WTC11 (cell line): ENCODE data around the gene GNMT. TPM values are rescaled to one million over a fixed set of nuclear protein-coding genes. Genes with fewer than 3 reads are reported as not detected.

ENCODE experiments used
- ATAC-seq: fragments of 200-7000 bp; cut with Tn5 transposase; 2 replicates; pipeline ENCODE4 v1.10.0; 2021; ENCODE audit warnings: mild to moderate bottlenecking, moderate library complexity
- CTCF ChIA-PET: fragments of 300-600 bp; sonication (Branson Sonifier 250); formaldehyde crosslinking; loops from one replicate; lab custom pipeline; 2021; ENCODE audit warnings: antibody characterized with exemption; lab: Charles Lee
- POLR2A ChIA-PET: fragments of 350-600 bp; sonication (Branson Sonifier 250); formaldehyde crosslinking; loops from one replicate; lab custom pipeline; 2021; ENCODE audit warnings: antibody characterized with exemption; lab: Charles Lee
- DNase-seq: peaks from one replicate; pipeline ENCODE4 v3.0.0; 2021; ENCODE audit warnings: low spot score
- H3K27ac Mint-ChIP-seq: 2 replicates; pipeline ENCODE4 v1.8.0; 2021; ENCODE audit warnings: mixed read lengths
- H3K27me3 Mint-ChIP-seq: 2 replicates; pipeline ENCODE4 v1.8.0; 2021; ENCODE audit warnings: low read depth, mild to moderate bottlenecking, moderate library complexity, mixed read lengths
- H3K36me3 Mint-ChIP-seq: 2 replicates; pipeline ENCODE4 v1.8.0; 2021; ENCODE audit warnings: mixed read lengths
- H3K4me1 Mint-ChIP-seq: 2 replicates; pipeline ENCODE4 v1.8.0; 2022; ENCODE audit warnings: mixed read lengths
- H3K4me3 Mint-ChIP-seq: 2 replicates; pipeline ENCODE4 v1.8.0; 2021; ENCODE audit warnings: mild to moderate bottlenecking, moderate library complexity, mixed read lengths
- H3K9me3 Mint-ChIP-seq: 2 replicates; pipeline ENCODE4 v1.8.0; 2021; ENCODE audit warnings: mixed read lengths
- ARID4B ChIP-seq: sonication (generic); formaldehyde crosslinking; IDR thresholded peaks from 2 replicates; pipeline ENCODE4 v1.8.0; 2023; ENCODE audit warnings: missing genetic modification reagents, mild to moderate bottlenecking, borderline replicate concordance
- E2F5 ChIP-seq: sonication (generic); formaldehyde crosslinking; IDR thresholded peaks from 2 replicates; pipeline ENCODE4 v1.8.1; 2022; ENCODE audit warnings: mild to moderate bottlenecking, moderate library complexity, missing genetic modification reagents
- ESRRA ChIP-seq: sonication (generic); formaldehyde crosslinking; IDR thresholded peaks from 2 replicates; pipeline ENCODE4 v1.8.1; 2022; ENCODE audit warnings: mild to moderate bottlenecking, missing genetic modification reagents, borderline replicate concordance
- FOXP1 ChIP-seq: sonication (generic); formaldehyde crosslinking; IDR thresholded peaks from 2 replicates; pipeline ENCODE4 v1.8.0; 2022; ENCODE audit warnings: missing genetic modification reagents, mild to moderate bottlenecking, moderate library complexity, borderline replicate concordance
- JAZF1 ChIP-seq: fragments of 250-450 bp; sonication (Bioruptor Pico); IDR thresholded peaks from 2 replicates; pipeline ENCODE4 v1.9.0; 2021; ENCODE audit warnings: moderate library complexity, mild to moderate bottlenecking, inconsistent platforms
- KAT7 ChIP-seq: sonication (generic); formaldehyde crosslinking; IDR thresholded peaks from 2 replicates; pipeline ENCODE4 v1.8.1; 2023; ENCODE audit warnings: missing genetic modification reagents, mild to moderate bottlenecking, borderline replicate concordance
- ZNF263 ChIP-seq: sonication (generic); formaldehyde crosslinking; IDR thresholded peaks from 2 replicates; pipeline ENCODE4 v1.8.1; 2022; ENCODE audit warnings: low read depth, mild to moderate bottlenecking, moderate library complexity, missing genetic modification reagents
- total RNA-seq: library from RNA; stranded (reverse); gene quantifications from 3 replicates; pipeline ENCODE4 v1.2.3, GENCODE V29; 2021

The GNMT gene
- total RNA-seq, 1 experiment from 2014 or later = 2.0 TPM

GRCh38 chr6:43013097-43013842 lies 52.7 kb downstream of the GNMT start:
- peaks cover 54% of the 10 kb centered on the region for H3K36me3 Mint-ChIP-seq
- no peaks in the 10 kb centered on the region for H3K27me3 Mint-ChIP-seq
- peak overlapping the region; percentile 90 for H3K27ac Mint-ChIP-seq

More at GRCh38 chr6:43013097-43013842, 52.7 kb downstream of the GNMT start:
- POLR2A ChIA-PET = interaction anchor here (0.7 to 1.7 kb wide), 11 partner anchors 8 to 230 kb away, joined by 3 to 9 read pairs (median 5); partner anchors contain the start of genes CNPY3, KLC4, MRPL2 and PPP2R5D
- CTCF ChIA-PET = interaction anchor here (0.7 to 3.1 kb wide), 14 partner anchors 16 to 216 kb away, joined by 3 to 22 read pairs (median 4); partner anchors contain the start of genes DNPH1, PEX6, PPP2R5D and PTK7
- peak; percentile 10; the same call in 1 of the 2 replicates for ATAC-seq
- TF ChIP-seq ESRRA (no peak), ARID4B (CRISPR knock-in tag) (0 out of 2 replicates have a peak, but pooled peaks have one; percentile 17), FOXP1 (CRISPR knock-in tag) (no peak), KAT7 (CRISPR knock-in tag) (no peak), ZNF263 (CRISPR knock-in tag) (no peak), JAZF1 (CRISPR knock-in tag) (no peak), E2F5 (CRISPR knock-in tag) (no peak)
- no peaks in the 10 kb centered on the region for H3K9me3 Mint-ChIP-seq
- H3K4me3 Mint-ChIP-seq = peak overlapping the region; percentile 99
- DNase-seq = no peak
- peaks cover 28% of the 10 kb centered on the region for H3K4me1 Mint-ChIP-seq

Other genes starting within 250 kb of the GNMT start
- 1.0 to 1.9 TPM (median 1.6 TPM) in 3 replicates for gene PRPH2, start 238.2 kb upstream of the GNMT start, total RNA-seq
- gene TBCC, start 214.7 kb upstream of the GNMT start, total RNA-seq = 24.7 to 27.3 TPM (median 25.0 TPM) in 3 replicates
- gene BICRAL, start 178.7 kb upstream of the GNMT start, total RNA-seq = 9.4 to 10.3 TPM (median 9.7 TPM) in 3 replicates
- 91.4 to 107 TPM (median 93.0 TPM) in 3 replicates for gene RPL7L1, start 81.1 kb upstream of the GNMT start, total RNA-seq
- gene PTCRA, start 44.7 kb upstream of the GNMT start, total RNA-seq = not detected in 3 replicates
- 67.0 to 88.7 TPM (median 86.5 TPM) in 3 replicates for gene CNPY3, start 31.3 kb upstream of the GNMT start, total RNA-seq
- gene PEX6, start 18.4 kb downstream of the GNMT start, total RNA-seq = 8.2 to 12.6 TPM (median 11.7 TPM) in 3 replicates
- 47.5 to 52.7 TPM (median 49.0 TPM) in 3 replicates for gene PPP2R5D, start 23.8 kb downstream of the GNMT start, total RNA-seq
- gene MEA1, start 53.2 kb downstream of the GNMT start, total RNA-seq = 85.0 to 91.2 TPM (median 86.5 TPM) in 3 replicates
- 157 to 172 TPM (median 169 TPM) in 3 replicates for gene KLHDC3, start 53.5 kb downstream of the GNMT start, total RNA-seq
- gene RRP36, start 60.9 kb downstream of the GNMT start, total RNA-seq = 65.6 to 81.0 TPM (median 67.9 TPM) in 3 replicates
- 20.8 to 27.9 TPM (median 27.0 TPM) in 3 replicates for gene CUL7, start 93.1 kb downstream of the GNMT start, total RNA-seq
- 107 to 131 TPM (median 112 TPM) in 3 replicates for gene MRPL2, start 98.7 kb downstream of the GNMT start, total RNA-seq
- gene KLC4, start 98.9 kb downstream of the GNMT start, total RNA-seq = 31.2 to 36.4 TPM (median 35.7 TPM) in 3 replicates
- 151 to 165 TPM (median 160 TPM) in 3 replicates for gene PTK7, start 115.6 kb downstream of the GNMT start, total RNA-seq
- 43.9 to 46.2 TPM (median 45.3 TPM) in 3 replicates for gene SRF, start 210.5 kb downstream of the GNMT start, total RNA-seq
- gene CUL9, start 221.4 kb downstream of the GNMT start, total RNA-seq = 15.2 to 20.5 TPM (median 19.2 TPM) in 3 replicates